HG03378 (cell line): ENCODE results near the gene KRTAP10-4.
"Not testable (repeated sequence)": the region's sequence is repeated elsewhere in the genome, so short reads cannot be mapped to it uniquely, and the experiment has no call there.

Experiments used
- ATAC-seq: cut with Tn5 transposase; IDR thresholded peaks from one replicate; pipeline ENCODE4 v1.9.1; 2021; ENCODE audit warnings: mild to moderate bottlenecking, moderate library complexity; ENCODE audit not compliant: unreplicated experiment

KRTAP10-4 gene

GRCh38 chr21:44578371-44579055 lies 5.0 kb downstream of the KRTAP10-4 start:
- ATAC-seq = no peak

- ATAC-seq = no peak
Measured at GRCh38 chr21:44579056-44579832, 5.7 kb downstream of the KRTAP10-4 start.

GRCh38 chr21:44579833-44580144 lies 6.3 kb downstream of the KRTAP10-4 start:
- ATAC-seq = no peak

GRCh38 chr21:44580231-44580821 lies 6.8 kb downstream of the KRTAP10-4 start, which contains the start of gene KRTAP10-5:
Gene KRTAP10-5, minus strand, starts transcription at chr21:44580604. Its CDS starts 26 bp downstream, at chr21:44580578.
- not testable (repeated sequence) for ATAC-seq

- ATAC-seq = no peak
Measured at GRCh38 chr21:44581158-44581557, 7.6 kb downstream of the KRTAP10-4 start.

DNA sequence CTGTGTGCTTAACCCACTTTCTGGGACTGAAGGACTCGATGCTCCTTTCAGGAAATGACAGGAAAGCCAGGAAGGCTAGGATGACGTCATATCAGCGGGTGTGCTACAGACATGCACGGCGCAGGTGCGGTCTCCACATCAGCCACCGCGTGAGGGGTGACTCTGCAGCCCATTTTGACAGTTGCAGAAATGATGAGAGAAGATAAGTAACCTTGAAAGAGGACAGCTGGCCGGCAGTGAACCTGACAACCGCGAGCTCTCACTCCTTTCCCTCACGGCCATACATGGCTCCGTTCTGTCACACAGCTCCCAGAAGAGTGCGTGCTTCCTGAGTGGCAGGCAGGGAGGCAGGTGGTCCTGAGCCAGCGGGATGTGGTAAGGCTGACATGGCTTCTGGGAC lies 8.5 kb downstream of the KRTAP10-4 start:
- no peak for ATAC-seq

DNA sequence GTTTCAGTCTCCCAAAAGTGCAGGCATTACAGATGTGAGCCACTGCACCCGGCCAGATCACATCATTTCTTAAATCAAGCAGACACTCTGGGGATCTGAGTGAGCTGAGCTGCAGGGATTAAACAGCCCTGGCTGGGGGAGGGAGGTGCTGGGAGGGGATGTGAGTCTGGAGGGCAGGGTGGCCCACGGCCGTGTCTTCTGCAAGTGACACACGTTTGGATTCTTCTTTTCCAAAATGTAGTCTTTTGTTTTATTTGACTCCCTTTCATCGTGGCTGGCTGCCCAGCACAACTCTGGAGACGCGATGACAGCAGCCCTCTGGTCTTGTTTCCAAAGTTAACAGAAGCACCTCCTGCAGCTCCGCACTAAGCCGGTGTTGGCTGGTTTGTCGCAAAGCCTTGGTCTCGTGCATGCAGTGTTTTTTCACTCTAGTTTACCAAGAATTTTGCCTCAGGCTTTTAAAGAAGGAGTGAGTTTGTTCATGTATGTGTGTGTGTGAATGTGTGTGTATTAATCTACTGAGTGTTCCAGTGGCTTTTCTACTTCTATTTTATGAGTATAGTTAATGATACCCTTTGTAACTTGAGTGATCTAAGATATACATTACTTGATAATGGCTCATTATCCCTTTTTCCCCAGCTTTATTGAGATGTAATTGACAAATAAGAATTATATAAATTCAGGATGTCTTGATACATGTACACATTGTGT lies 9.7 kb downstream of the KRTAP10-4 start:
- no peak for ATAC-seq

DNA sequence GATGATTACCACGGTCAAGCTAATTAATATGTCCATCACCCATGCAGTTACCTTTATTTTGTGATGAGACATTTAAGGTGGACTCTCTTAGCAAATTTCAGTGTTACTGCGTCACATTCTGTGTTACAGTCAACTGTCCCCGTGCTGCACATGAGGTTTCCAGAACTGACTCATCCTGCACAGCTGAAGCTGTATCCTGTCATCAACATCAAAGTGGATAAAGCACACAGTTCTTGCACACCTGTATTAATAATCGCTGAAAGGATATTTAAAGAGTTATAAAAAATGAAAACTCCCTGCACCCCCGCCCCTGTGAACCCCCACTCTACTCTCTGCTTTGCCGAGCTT lies 10.2 kb downstream of the KRTAP10-4 start:
- ATAC-seq = no peak

- no peak for ATAC-seq
Measured at GRCh38 chr21:44585892-44586291, 12.4 kb downstream of the KRTAP10-4 start.

GRCh38 chr21:44589094-44589493 lies 15.6 kb downstream of the KRTAP10-4 start:
- ATAC-seq = no peak

GRCh38 chr21:44589586-44590305 lies 16.2 kb downstream of the KRTAP10-4 start:
- ATAC-seq = no peak

GRCh38 chr21:44590311-44590721 lies 16.8 kb downstream of the KRTAP10-4 start:
- ATAC-seq = no peak

DNA sequence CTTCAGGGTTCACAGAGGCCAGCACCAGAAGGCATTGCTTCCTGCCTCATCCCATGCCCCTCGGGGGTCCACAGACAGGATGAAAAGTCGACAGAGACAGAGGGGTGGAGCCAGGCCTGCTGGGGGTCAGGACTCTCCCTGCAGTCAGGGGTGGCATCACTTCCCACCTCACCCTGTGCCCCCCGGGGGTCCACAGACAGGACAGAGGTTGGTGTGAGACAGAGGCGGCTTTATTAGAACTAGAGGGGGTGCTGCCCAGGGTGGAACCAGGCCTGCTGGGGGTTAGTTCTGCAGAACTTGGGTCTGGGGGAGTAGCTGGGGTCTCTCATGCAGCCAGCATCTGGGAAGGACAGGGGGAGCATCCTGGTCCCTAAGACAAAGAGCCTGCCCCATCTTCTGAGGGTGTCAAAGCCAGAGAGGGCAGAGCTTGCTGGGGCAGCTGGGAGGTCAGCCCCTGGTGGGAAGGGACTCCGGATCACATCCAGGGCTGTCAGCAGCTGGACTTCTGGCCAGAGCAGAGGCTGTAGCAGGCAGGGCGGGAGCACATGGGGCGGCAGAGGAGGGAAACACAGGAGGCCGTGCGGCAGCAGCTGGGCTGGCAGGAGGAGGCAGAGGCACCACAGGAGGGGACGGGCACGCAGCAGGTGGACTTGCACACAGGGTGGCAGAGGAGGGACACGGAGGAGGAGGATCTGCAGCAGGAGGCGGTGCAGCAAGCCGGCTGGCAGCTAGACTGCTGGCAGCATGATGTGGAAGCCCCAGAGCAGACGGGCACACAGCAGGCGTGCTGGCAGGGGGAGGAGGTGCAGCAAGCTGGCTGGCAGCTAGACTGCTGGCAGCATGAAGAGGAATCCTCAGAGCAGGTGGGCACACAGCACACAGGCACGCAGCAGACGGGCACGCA lies 17.6 kb downstream of the KRTAP10-4 start:
- not testable (repeated sequence) for ATAC-seq

DNA sequence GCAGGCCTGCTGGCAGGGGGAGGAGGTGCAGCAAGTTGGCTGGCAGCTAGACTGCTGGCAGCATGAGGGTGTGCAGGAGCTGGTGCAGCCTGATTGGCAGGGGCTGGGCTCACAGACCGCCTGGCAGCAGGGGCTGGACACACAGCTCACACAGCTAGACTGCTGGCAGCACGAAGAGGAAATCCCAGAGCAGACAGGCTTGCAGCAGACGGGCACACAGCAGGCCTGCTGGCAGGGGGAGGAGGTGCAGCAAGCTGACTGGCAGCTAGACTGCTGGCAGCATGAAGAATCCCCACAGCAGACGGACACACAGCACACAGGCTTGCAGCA lies 18.2 kb downstream of the KRTAP10-4 start:
- ATAC-seq = not testable (repeated sequence)

- no peak for ATAC-seq
Measured at GRCh38 chr21:44592446-44593311, 19.1 kb downstream of the KRTAP10-4 start, which contains the start of gene KRTAP10-6. Gene KRTAP10-6, minus strand, starts transcription at chr21:44592505. Its CDS starts 21 bp downstream, at chr21:44592484.

- ATAC-seq = no peak
Measured at GRCh38 chr21:44593598-44594405, 20.3 kb downstream of the KRTAP10-4 start.

- ATAC-seq = no peak
Measured at GRCh38 chr21:44594406-44594916, 20.9 kb downstream of the KRTAP10-4 start.

DNA sequence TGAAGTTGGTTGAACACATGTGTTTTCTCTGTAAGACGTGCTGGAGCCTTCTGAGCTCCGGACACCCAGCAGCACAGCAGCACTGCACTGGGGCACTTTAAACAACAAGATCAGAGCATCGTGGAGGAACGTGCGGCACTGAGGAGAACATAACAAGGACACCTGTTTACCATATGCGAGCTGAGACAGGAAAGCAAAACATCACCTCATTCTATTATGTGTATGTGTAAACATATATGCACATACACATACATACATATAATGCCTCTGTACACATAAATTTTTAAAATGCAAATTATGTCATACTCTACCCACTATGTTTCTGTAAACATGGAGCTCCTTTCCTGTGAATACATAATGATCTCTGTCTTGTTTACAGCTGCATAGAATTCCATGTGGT lies 22.0 kb downstream of the KRTAP10-4 start:
- no peak for ATAC-seq
